KMS-11 (cell line): Measurements from ENCODE around the gene RGL1.

Experiments
- H2AFZ ChIP-seq: fragments of 200-600 bp; sonication (generic); 2 replicates; pipeline ENCODE4 v1.6.1; 2016; ENCODE audit warnings: antibody characterized with exemption, mixed run types, low read depth
- H3K27ac ChIP-seq: fragments of 200-600 bp; sonication (generic); 2 replicates; pipeline ENCODE4 v1.6.1; 2016; ENCODE audit warnings: mild to moderate bottlenecking, mixed run types
- H3K27me3 ChIP-seq: fragments of 200-600 bp; sonication (generic); 2 replicates; pipeline ENCODE4 v1.6.1; 2017; ENCODE audit warnings: mild to moderate bottlenecking, low read depth, mixed run types, moderate library complexity; ENCODE audit not compliant: insufficient read depth
- H3K36me3 ChIP-seq: fragments of 200-600 bp; sonication (generic); 2 replicates; pipeline ENCODE4 v1.6.1; 2017; ENCODE audit warnings: mild to moderate bottlenecking, mixed run types; ENCODE audit not compliant: insufficient read depth
- H3K4me1 ChIP-seq: fragments of 200-600 bp; sonication (generic); 2 replicates; pipeline ENCODE4 v1.6.1; 2016; ENCODE audit warnings: mild to moderate bottlenecking, low read depth, mixed run types; ENCODE audit not compliant: poor library complexity, severe bottlenecking
- H3K4me2 ChIP-seq: fragments of 200-600 bp; sonication (generic); 2 replicates; pipeline ENCODE4 v1.7.0; 2016; ENCODE audit warnings: mild to moderate bottlenecking, mixed run types
- H3K4me3 ChIP-seq: fragments of 200-600 bp; sonication (generic); IDR thresholded peaks from 2 replicates; pipeline ENCODE4 v1.6.1; 2017; ENCODE audit warnings: low read depth, low read length, mixed read lengths; ENCODE audit not compliant: insufficient read depth
- H3K79me2 ChIP-seq: fragments of 200-600 bp; sonication (generic); 2 replicates; pipeline ENCODE4 v1.6.1; 2016; ENCODE audit warnings: low read depth, mixed run types; ENCODE audit not compliant: insufficient read depth
- H3K9ac ChIP-seq: fragments of 200-600 bp; sonication (generic); 2 replicates; pipeline ENCODE4 v1.6.1; 2016; ENCODE audit warnings: mild to moderate bottlenecking, mixed run types
- H4K20me1 ChIP-seq: fragments of 200-600 bp; sonication (generic); 2 replicates; pipeline ENCODE4 v1.6.1; 2016; ENCODE audit warnings: mild to moderate bottlenecking, mixed run types; ENCODE audit not compliant: insufficient read depth
- TF ChIP-seq, protein P1 (sequence below): fragments of 200-600 bp; sonication (generic); conservative IDR thresholded peaks from 2 replicates; pipeline ENCODE4 v1.6.1; 2017; ENCODE audit warnings: low read depth, mild to moderate bottlenecking, antibody characterized with exemption, low read length, moderate library complexity, mixed read lengths

Gene RGL1

DNA sequence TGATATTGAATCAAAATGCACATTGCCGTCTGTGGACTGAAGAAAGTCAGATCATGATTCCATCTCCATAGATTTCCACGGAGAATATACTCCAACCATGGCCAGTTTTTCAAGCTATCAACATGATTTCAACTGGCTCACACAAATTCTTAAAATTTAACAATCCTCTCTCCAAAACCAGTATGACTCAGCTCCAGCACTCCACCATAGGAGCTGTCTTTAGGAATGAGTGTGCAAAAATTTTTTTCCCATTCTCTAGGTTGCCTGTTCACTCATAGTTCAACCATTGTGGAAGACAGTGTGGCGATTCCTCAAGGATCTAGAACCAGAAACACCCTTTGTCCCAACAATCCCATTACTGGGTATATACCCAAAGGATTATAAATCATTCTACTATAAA, 40.8 kb downstream of the RGL1 start:
- Histone ChIP-seq H3K27me3 (no peaks in the 10 kb centered on the region), H3K4me2 (peak overlapping the region; percentile 98), H3K27ac (peak overlapping the region; percentile 95), H3K79me2 (peaks cover 71% of the 10 kb centered on the region), H4K20me1 (no peaks in the 10 kb centered on the region), H3K36me3 (no peaks in the 10 kb centered on the region), H3K9ac (peak overlapping the region; percentile 76), H2AFZ (peak overlapping the region; percentile 7; the same call in 1 of the 2 replicates), H3K4me1 (peaks cover 96% of the 10 kb centered on the region), H3K4me3 (no peak overlapping the region)
- TF ChIP-seq, protein P1, sequence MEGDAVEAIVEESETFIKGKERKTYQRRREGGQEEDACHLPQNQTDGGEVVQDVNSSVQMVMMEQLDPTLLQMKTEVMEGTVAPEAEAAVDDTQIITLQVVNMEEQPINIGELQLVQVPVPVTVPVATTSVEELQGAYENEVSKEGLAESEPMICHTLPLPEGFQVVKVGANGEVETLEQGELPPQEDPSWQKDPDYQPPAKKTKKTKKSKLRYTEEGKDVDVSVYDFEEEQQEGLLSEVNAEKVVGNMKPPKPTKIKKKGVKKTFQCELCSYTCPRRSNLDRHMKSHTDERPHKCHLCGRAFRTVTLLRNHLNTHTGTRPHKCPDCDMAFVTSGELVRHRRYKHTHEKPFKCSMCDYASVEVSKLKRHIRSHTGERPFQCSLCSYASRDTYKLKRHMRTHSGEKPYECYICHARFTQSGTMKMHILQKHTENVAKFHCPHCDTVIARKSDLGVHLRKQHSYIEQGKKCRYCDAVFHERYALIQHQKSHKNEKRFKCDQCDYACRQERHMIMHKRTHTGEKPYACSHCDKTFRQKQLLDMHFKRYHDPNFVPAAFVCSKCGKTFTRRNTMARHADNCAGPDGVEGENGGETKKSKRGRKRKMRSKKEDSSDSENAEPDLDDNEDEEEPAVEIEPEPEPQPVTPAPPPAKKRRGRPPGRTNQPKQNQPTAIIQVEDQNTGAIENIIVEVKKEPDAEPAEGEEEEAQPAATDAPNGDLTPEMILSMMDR = no peak

DNA sequence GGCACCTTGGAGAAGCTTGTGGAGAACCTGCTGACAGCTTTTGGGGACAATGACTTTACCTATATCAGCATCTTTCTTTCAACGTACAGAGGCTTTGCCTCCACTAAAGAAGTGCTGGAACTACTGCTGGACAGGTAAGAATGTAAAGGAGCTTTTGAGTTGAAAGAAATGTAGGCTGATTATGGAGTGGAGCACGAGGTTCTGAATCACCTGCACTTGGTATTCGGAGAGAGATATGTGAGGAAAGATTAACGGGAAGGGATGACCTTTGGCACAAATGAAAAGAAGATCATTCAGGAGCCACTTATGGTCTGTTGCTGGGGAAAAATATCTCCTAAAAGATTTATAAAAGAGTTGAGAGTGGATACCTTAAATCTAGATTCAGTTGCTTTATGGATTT, 42.7 kb downstream of the RGL1 start:
- Histone ChIP-seq H4K20me1 (no peaks in the 10 kb centered on the region), H3K4me3 (no peak overlapping the region), H3K4me1 (peaks cover 77% of the 10 kb centered on the region), H3K36me3 (no peaks in the 10 kb centered on the region), H3K79me2 (peaks cover 69% of the 10 kb centered on the region), H2AFZ (no peak overlapping the region), H3K9ac (no peak overlapping the region), H3K27me3 (no peaks in the 10 kb centered on the region), H3K4me2 (peak overlapping the region; percentile 98; the same call in 1 of the 2 replicates), H3K27ac (peak overlapping the region; percentile 95; the same call in 1 of the 2 replicates)
- TF ChIP-seq, protein P1 = no peak

DNA sequence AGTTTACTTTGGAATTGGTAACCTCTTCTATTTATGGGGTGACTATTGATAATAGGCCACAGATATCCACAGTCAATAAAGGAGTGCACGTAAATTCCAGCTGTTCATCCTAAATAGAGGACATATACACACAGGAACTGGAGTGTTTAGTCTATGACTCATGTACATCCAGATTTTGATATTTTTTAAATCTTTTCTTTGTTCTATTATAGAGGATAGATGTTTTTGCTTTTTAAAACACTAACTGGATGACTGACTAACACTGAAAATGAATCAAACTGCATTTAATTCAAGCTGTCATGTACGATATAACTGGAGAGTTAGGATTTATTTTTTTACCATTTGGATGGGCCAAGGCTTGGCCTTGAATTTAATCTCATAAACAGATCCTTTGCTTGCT, 45.9 kb downstream of the RGL1 start:
- Histone ChIP-seq H3K4me3 (no peak overlapping the region), H3K27ac (no peak overlapping the region), H3K9ac (no peak overlapping the region), H2AFZ (no peak overlapping the region), H3K4me1 (peaks cover 44% of the 10 kb centered on the region), H3K36me3 (no peaks in the 10 kb centered on the region; the same call in 1 of the 2 replicates), H3K79me2 (peaks cover 61% of the 10 kb centered on the region; the same call in 1 of the 2 replicates), H3K4me2 (no peak overlapping the region), H3K27me3 (no peaks in the 10 kb centered on the region), H4K20me1 (no peaks in the 10 kb centered on the region)
- TF ChIP-seq, protein P1 = no peak

DNA sequence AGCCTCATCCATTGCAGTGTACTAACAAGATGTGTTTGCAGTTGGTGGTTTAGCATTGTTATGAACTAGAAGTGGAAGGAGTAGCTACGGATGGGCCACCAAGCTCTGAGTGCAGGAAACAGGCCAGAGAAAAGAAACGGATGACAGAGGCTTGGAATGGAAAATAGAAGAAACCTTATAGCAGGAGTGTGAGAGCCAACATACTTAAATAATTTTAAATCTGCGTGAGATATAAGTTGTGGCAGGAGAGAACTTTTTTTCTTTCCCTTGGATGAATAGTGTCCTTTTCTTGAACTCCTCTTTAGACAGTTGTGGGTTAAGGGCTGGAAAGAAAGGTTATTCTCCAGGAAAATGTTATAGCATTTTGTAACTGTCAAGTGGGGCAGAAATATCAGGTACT, 54.2 kb downstream of the RGL1 start:
- Histone ChIP-seq H3K4me2 (no peak overlapping the region), H3K4me3 (no peak overlapping the region), H3K9ac (no peak overlapping the region), H3K4me1 (peaks cover 19% of the 10 kb centered on the region), H3K36me3 (no peaks in the 10 kb centered on the region; the same call in 1 of the 2 replicates), H3K27me3 (no peaks in the 10 kb centered on the region), H4K20me1 (no peaks in the 10 kb centered on the region), H3K27ac (no peak overlapping the region), H3K79me2 (peaks cover 16% of the 10 kb centered on the region; the same call in 1 of the 2 replicates), H2AFZ (no peak overlapping the region)
- TF ChIP-seq, protein P1 = no peak
